RCC 7860 (cell line): ENCODE data around the gene TTBK2.
A peak's percentile ranks its signal among the peaks of the same experiment; 100 is the strongest.

ENCODE experiments used
- DNase-seq: peaks from one replicate; pipeline ENCODE4 v3.0.0-alpha.2; 2015; ENCODE audit warnings: low spot score
- FAIRE-seq: peaks from 2 replicates; lab custom pipeline; 2012; peaks lifted over from hg19 to GRCh38; lab: Jason Lieb, UNC

TTBK2 gene

DNA sequence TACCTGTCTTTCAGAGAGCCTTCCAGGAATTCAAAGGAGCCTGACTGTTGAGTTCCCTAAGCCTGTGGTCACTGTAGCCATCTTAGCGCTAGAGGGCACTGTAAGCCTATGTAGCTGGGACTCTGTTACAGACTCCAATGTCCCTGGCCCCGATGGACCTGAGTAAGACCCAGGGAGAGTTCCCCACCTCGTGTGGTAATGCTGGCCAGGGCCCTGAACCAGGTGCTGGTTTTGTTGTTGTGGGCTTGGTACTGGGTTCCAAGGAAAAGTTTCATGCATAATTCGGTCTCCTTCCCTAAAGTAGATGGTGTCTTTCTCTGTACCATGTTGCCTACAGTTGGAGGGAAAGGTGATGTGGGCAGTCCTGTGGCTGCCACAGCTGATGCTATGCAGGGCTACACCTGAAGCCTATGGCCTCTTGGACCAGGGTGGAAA, 216.1 kb downstream of the TTBK2 start:
- FAIRE-seq: no peak
- peak; percentile 42 for DNase-seq

GRCh38 chr15:42696626-42697025, 224.0 kb downstream of the TTBK2 start:
- FAIRE-seq (no peak), DNase-seq (no peak)

DNA sequence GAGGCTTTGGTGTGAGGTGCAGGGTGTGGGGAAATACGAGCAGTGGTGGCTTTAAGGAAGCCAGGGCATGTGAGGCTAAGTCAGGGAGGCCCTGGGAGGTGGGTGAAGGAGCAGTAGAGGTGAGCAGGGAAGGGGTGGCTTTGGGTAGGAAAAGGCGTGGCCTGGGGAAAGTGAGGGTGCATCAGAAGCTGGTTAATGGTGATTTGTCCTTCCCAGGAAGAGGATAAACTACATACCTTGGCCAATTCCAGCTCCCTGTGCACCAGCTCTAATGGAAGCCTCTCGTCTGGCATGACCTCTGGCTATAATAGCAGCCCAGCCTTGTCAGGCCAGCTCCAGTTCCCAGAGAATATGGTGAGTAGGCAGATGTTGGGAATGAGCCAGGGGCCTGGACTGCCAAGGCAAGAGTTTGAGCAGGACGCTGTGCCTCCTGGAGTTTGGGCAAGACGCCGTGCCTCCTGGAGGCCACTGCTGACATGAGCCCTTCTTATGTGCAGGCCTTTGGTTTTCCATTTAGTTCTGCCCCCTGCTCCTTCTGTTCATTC, 225.0 kb downstream of the TTBK2 start:
- no peak for DNase-seq
- no peak for FAIRE-seq

DNA sequence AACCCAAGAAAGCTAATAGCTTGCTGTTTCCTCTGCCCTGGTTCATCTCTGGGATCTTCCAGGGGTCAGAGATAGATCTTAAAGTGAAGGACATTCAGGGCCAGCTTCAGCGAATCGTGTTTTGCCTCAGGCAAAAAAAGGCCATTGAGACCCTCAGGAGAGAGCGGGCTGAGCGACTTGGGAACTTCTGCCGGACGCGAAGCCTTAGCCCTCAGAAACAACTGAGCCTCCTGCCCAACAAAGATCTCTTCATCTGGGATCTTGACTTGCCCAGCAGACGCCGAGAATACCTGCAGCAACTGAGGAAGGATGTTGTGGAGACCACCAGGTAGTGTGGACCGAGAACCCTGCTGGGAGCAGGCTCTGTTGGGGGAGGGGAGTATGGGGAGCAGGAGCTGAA, 226.2 kb downstream of the TTBK2 start:
- FAIRE-seq (no peak), DNase-seq (no peak)

GRCh38 chr15:42693942-42694341, 226.6 kb downstream of the TTBK2 start:
- no peak for FAIRE-seq
- no peak for DNase-seq

GRCh38 chr15:42693496-42693895, 227.1 kb downstream of the TTBK2 start:
- FAIRE-seq: no peak
- DNase-seq: no peak

GRCh38 chr15:42692997-42693396, 227.6 kb downstream of the TTBK2 start:
- DNase-seq: no peak
- no peak for FAIRE-seq

DNA sequence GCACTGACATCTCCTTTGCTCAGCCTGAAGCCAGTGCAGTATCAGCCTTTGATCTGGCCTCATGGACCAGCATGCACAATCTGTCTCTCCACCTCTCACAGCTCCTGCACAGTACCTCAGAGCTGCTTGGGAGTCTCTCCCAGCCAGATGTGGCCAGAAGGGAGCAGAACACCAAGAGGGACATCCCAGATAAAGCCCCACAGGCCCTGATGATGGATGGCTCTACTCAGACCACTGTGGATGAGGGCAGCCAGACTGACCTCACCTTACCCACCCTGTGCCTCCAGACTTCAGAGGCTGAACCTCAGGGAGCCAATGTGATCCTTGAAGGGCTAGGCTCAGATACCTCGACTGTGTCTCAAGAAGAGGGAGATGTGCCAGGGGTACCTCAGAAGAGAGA, 228.0 kb downstream of the TTBK2 start:
- no peak for DNase-seq
- no peak for FAIRE-seq

DNA sequence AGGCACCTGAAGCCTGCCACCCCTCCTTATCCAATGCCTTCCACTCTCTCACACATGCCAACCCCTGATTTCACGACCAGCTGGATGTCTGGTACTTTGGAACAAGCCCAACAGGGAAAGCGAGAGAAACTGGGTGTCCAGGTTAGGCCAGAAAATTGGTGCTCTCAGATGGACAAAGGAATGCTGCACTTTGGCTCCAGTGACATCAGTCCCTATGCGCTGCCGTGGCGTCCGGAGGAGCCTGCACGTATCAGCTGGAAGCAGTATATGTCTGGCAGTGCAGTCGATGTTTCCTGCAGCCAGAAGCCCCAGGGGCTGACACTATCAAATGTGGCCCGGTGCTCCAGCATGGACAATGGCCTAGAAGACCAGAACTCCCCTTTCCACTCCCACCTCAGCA, 228.8 kb downstream of the TTBK2 start:
- no peak for FAIRE-seq

DNA sequence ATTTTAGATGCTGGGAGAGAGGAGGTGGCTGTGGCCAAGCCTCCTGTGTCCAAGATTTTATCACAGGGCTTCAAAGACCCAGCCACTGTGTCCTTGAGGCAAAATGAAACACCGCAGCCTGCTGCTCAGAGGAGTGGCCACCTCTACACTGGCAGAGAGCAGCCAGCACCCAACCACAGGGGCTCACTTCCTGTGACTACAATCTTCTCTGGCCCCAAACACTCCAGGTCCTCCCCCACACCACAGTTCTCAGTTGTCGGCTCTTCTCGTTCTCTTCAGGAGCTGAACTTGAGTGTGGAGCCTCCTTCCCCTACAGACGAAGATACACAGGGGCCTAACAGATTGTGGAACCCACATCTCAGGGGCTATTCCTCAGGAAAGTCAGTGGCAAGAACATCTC, 229.3 kb downstream of the TTBK2 start:
- FAIRE-seq: no peak
- no peak for DNase-seq

More for the DNA sequence above, 228.8 kb downstream of the TTBK2 start:
- DNase-seq: no peak
